ENCODE results near the gene FZD1.

- TF ChIP-seq CTCF (conservative IDR thresholded peaks at IDR 0.05 in 1 of 2, IDR thresholded peaks at IDR 0.05 in 1 of 2; ENCODE audit: low read depth in 1 of 2, low read length in 2 of 2) (peak in 1 of 2 donors; percentile 6), EZH2 (IDR thresholded peaks at IDR 0.05; ENCODE audit: low read length, missing control alignments) (no peak)
These were observed at the start of gene FZD1 for GRCh38 chr7:91264046-91264923.

All from fibroblast of lung (primary cell).